Measurements from ENCODE around the gene METTL16. TPM values are rescaled to one million over a fixed set of nuclear protein-coding genes. Genes with fewer than 3 reads are reported as not detected.

The METTL16 gene
- total and polyA plus RNA-seq, 2 donors from 2014 or later, result 18.0 to 37.2 TPM

DNA sequence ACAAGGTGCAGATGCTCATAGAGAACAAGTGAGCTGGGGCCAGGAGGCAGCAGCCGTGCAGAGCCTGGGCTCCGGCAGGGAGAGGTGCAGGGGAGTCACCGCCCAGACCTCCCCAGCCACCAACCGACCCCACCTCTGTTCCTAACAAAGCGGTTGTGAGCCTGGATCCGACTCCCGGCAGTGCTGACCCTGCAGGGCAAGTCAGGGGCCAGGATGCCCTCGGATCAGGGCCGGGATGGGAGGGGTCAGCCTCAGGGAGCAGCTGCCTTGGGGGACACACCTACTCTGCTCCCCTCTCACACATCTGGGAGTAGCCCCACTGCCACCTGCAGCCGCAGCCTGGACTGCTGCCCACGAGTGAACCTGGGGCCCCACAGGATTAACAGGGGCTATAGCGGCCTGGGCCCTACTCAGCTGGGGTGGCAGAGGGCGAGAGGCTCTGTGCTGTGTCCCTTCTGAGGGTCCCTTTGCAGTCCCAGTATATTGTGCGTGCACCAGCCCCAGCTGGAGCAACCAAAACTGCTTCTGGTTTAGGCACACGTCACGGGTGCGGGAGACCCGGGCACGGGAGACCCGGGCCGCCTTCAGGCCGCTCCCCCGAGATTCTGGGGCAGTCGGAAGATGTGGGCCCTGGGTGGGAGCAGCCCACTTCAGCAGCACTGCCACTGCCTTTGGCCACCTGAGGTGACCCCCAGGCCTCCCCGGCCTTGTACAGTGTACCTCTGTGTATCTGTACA lies 132.0 kb downstream of the METTL16 start:
- intact Hi-C loops (cut with DNase I), result loop anchor here (5.0 kb wide), 1 partner anchor 38 kb away; no protein-coding TSS in a partner anchor
- Histone ChIP-seq H3K9ac (ENCODE audit: low read length in 3 of 3) (no peak overlapping the region), H3K27me3 (ENCODE audit: control insufficient read depth, insufficient read depth, low read length) (no peaks in the 10 kb centered on the region), H3K4me3 (ENCODE audit: low read length in 3 of 3) (no peak overlapping the region), H3K36me3 (ENCODE audit: control insufficient read depth in 2 of 3, insufficient read depth in 3 of 3, low read length in 3 of 3) (peaks cover 0 to 7% (median 0%) of the 10 kb centered on the region in 3 donors), H3K9me3 (ENCODE audit: control insufficient read depth in 2 of 3, insufficient read depth in 1 of 3, low read length in 3 of 3) (no peaks in the 10 kb centered on the region), H3K27ac (ENCODE audit: low read depth in 2 of 2, low read length in 2 of 2) (peak overlapping the region in 1 of 2 donors; percentile 32), H3K4me1 (ENCODE audit: control insufficient read depth in 2 of 3, insufficient read depth in 2 of 3, low read depth in 1 of 3, low read length in 3 of 3) (peaks cover 2 to 12% (median 4%) of the 10 kb centered on the region in 3 donors)
- DNase-seq, result no peak
- TF ChIP-seq, protein P1, sequence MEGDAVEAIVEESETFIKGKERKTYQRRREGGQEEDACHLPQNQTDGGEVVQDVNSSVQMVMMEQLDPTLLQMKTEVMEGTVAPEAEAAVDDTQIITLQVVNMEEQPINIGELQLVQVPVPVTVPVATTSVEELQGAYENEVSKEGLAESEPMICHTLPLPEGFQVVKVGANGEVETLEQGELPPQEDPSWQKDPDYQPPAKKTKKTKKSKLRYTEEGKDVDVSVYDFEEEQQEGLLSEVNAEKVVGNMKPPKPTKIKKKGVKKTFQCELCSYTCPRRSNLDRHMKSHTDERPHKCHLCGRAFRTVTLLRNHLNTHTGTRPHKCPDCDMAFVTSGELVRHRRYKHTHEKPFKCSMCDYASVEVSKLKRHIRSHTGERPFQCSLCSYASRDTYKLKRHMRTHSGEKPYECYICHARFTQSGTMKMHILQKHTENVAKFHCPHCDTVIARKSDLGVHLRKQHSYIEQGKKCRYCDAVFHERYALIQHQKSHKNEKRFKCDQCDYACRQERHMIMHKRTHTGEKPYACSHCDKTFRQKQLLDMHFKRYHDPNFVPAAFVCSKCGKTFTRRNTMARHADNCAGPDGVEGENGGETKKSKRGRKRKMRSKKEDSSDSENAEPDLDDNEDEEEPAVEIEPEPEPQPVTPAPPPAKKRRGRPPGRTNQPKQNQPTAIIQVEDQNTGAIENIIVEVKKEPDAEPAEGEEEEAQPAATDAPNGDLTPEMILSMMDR (IDR thresholded peaks at IDR 0.05; ENCODE audit: borderline replicate concordance, extremely low read depth, insufficient read depth), result no peak
- no peak for FAIRE-seq

GRCh38 chr17:2378905-2379304 lies 132.8 kb downstream of the METTL16 start:
- Histone ChIP-seq H3K4me1 (ENCODE audit: control insufficient read depth in 2 of 3, insufficient read depth in 2 of 3, low read depth in 1 of 3, low read length in 3 of 3) (peaks cover 0 to 12% (median 1%) of the 10 kb centered on the region in 3 donors), H3K9ac (ENCODE audit: low read length in 3 of 3) (no peak overlapping the region), H3K27ac (ENCODE audit: low read depth in 2 of 2, low read length in 2 of 2) (no peak overlapping the region), H3K27me3 (ENCODE audit: control insufficient read depth, insufficient read depth, low read length) (no peaks in the 10 kb centered on the region), H3K4me3 (ENCODE audit: low read length in 3 of 3) (no peak overlapping the region), H3K9me3 (ENCODE audit: control insufficient read depth in 2 of 3, insufficient read depth in 1 of 3, low read length in 3 of 3) (no peaks in the 10 kb centered on the region), H3K36me3 (ENCODE audit: control insufficient read depth in 2 of 3, insufficient read depth in 3 of 3, low read length in 3 of 3) (peaks cover 0 to 7% (median 0%) of the 10 kb centered on the region in 3 donors)
- TF ChIP-seq, protein P1 (IDR thresholded peaks at IDR 0.05; ENCODE audit: borderline replicate concordance, extremely low read depth, insufficient read depth), result no peak
- DNase-seq (peak in 4 of 5 donors; percentile 80 to 90 (median 83)), FAIRE-seq (no peak)
- intact Hi-C loops (cut with DNase I), result no loop called here

GRCh38 chr17:2377659-2378058 lies 134.0 kb downstream of the METTL16 start:
- Histone ChIP-seq H3K4me3 (ENCODE audit: low read length in 3 of 3) (no peak overlapping the region), H3K36me3 (ENCODE audit: control insufficient read depth in 2 of 3, insufficient read depth in 3 of 3, low read length in 3 of 3) (peaks cover 0 to 16% (median 8%) of the 10 kb centered on the region in 3 donors), H3K27ac (ENCODE audit: low read depth in 2 of 2, low read length in 2 of 2) (no peak overlapping the region), H3K9ac (ENCODE audit: low read length in 3 of 3) (no peak overlapping the region), H3K9me3 (ENCODE audit: control insufficient read depth in 2 of 3, insufficient read depth in 1 of 3, low read length in 3 of 3) (no peaks in the 10 kb centered on the region), H3K27me3 (ENCODE audit: control insufficient read depth, insufficient read depth, low read length) (no peaks in the 10 kb centered on the region), H3K4me1 (ENCODE audit: control insufficient read depth in 2 of 3, insufficient read depth in 2 of 3, low read depth in 1 of 3, low read length in 3 of 3) (peaks cover 0 to 6% (median 0%) of the 10 kb centered on the region in 3 donors)
- TF ChIP-seq, protein P1 (IDR thresholded peaks at IDR 0.05; ENCODE audit: borderline replicate concordance, extremely low read depth, insufficient read depth), result no peak
- DNase-seq (no peak), FAIRE-seq (no peak)
- intact Hi-C loops (cut with DNase I), result no loop called here

All from kidney (tissue), 14 donors.